Measurements from ENCODE around the gene E4F1.

The E4F1 gene

GRCh38 chr16:2223221-2223941 is at the start of gene E4F1:
E4F1 (plus strand) TSS chr16:2223591; CDS start chr16:2223614, 23 bp downstream.
- H3F3A ChIP-seq (ENCODE audit: control insufficient read depth, insufficient read depth): 0 out of 2 replicates have a peak, but pooled peaks cover 2% of the 10 kb centered on the region
- H3K4me2 ChIP-seq (ENCODE audit: low read length): peak within 1 kb of the TSS; percentile 91
- no peaks in the 10 kb centered on the region for H3K9me3 ChIP-seq (ENCODE audit: control insufficient read depth, insufficient read depth, low read length)
- TF ChIP-seq EZH2phosphoT487 (IDR thresholded peaks at IDR 0.05; ENCODE audit: borderline replicate concordance, low read length): no peak
- TF ChIP-seq CTCF (IDR thresholded peaks at IDR 0.05; ENCODE audit: low read depth, low read length, poor library complexity, severe bottlenecking): no peak
- no peaks in the 10 kb centered on the region for H4K20me1 ChIP-seq (ENCODE audit: control insufficient read depth, insufficient read depth, low read depth, low read length)
- peaks cover 20% of the 10 kb centered on the region for H3K36me3 ChIP-seq (ENCODE audit: control insufficient read depth, low read length)
- H3K9me2 ChIP-seq (replicated peaks; ENCODE audit: control insufficient read depth, low read length): no peaks in the 10 kb centered on the region
- no peaks in the 10 kb centered on the region for H3K27me3 ChIP-seq (ENCODE audit: control insufficient read depth, low read length)
- H3K27ac ChIP-seq (ENCODE audit: low read depth, low read length): peak within 1 kb of the TSS; percentile 64
- H3K79me2 ChIP-seq (ENCODE audit: control insufficient read depth, low read length): peaks cover 46% of the 10 kb centered on the region
- peaks cover 11% of the 10 kb centered on the region for H3K4me1 ChIP-seq (ENCODE audit: control insufficient read depth, low read length)
- peak within 1 kb of the TSS; percentile 94 for H3K4me3 ChIP-seq (ENCODE audit: low read length)

- no peaks in the 10 kb centered on the region for H3K9me3 ChIP-seq (ENCODE audit: control insufficient read depth, insufficient read depth, low read length)
- TF ChIP-seq CTCF (IDR thresholded peaks at IDR 0.05; ENCODE audit: low read depth, low read length, poor library complexity, severe bottlenecking) (no peak), EZH2phosphoT487 (IDR thresholded peaks at IDR 0.05; ENCODE audit: borderline replicate concordance, low read length) (no peak)
- H3K4me3 ChIP-seq (ENCODE audit: low read length): no peak overlapping the region
- peaks cover 67% of the 10 kb centered on the region for H3K36me3 ChIP-seq (ENCODE audit: control insufficient read depth, low read length)
- no peaks in the 10 kb centered on the region for H3K27me3 ChIP-seq (ENCODE audit: control insufficient read depth, low read length)
- H3K9me2 ChIP-seq (replicated peaks; ENCODE audit: control insufficient read depth, low read length): no peaks in the 10 kb centered on the region
- H4K20me1 ChIP-seq (ENCODE audit: control insufficient read depth, insufficient read depth, low read depth, low read length): no peaks in the 10 kb centered on the region
- no peak overlapping the region for H3K4me2 ChIP-seq (ENCODE audit: low read length)
- no peak overlapping the region for H3K27ac ChIP-seq (ENCODE audit: low read depth, low read length)
- no peaks in the 10 kb centered on the region for H3F3A ChIP-seq (ENCODE audit: control insufficient read depth, insufficient read depth)
- H3K79me2 ChIP-seq (ENCODE audit: control insufficient read depth, low read length): no peaks in the 10 kb centered on the region
- no peaks in the 10 kb centered on the region for H3K4me1 ChIP-seq (ENCODE audit: control insufficient read depth, low read length)
Observed at GRCh38 chr16:2173916-2174315, 49.5 kb upstream of the E4F1 start.

GRCh38 chr16:2174396-2175131 is 48.8 kb upstream of the E4F1 start:
- H3K4me1 ChIP-seq (ENCODE audit: control insufficient read depth, low read length): no peaks in the 10 kb centered on the region
- no peak overlapping the region for H3K27ac ChIP-seq (ENCODE audit: low read depth, low read length)
- peaks cover 64% of the 10 kb centered on the region for H3K36me3 ChIP-seq (ENCODE audit: control insufficient read depth, low read length)
- H3K9me3 ChIP-seq (ENCODE audit: control insufficient read depth, insufficient read depth, low read length): no peaks in the 10 kb centered on the region
- no peak overlapping the region for H3K4me3 ChIP-seq (ENCODE audit: low read length)
- TF ChIP-seq EZH2phosphoT487 (IDR thresholded peaks at IDR 0.05; ENCODE audit: borderline replicate concordance, low read length): no peak
- no peak for TF ChIP-seq CTCF (IDR thresholded peaks at IDR 0.05; ENCODE audit: low read depth, low read length, poor library complexity, severe bottlenecking)
- no peaks in the 10 kb centered on the region for H3K9me2 ChIP-seq (replicated peaks; ENCODE audit: control insufficient read depth, low read length)
- H4K20me1 ChIP-seq (ENCODE audit: control insufficient read depth, insufficient read depth, low read depth, low read length): no peaks in the 10 kb centered on the region
- H3K4me2 ChIP-seq (ENCODE audit: low read length): no peak overlapping the region
- H3K27me3 ChIP-seq (ENCODE audit: control insufficient read depth, low read length): no peaks in the 10 kb centered on the region
- H3F3A ChIP-seq (ENCODE audit: control insufficient read depth, insufficient read depth): no peaks in the 10 kb centered on the region
- H3K79me2 ChIP-seq (ENCODE audit: control insufficient read depth, low read length): no peaks in the 10 kb centered on the region
